ENCODE results near the gene SLF2. TPM values are rescaled to one million over a fixed set of nuclear protein-coding genes. Genes with fewer than 3 reads are reported as not detected.

The SLF2 gene
- total and polyA plus RNA-seq, 2 of the 13 experiments (the other 11 are each of a cell fraction or from before 2014, with no cell fraction given), result 12.2 to 48.1 TPM

GRCh38 chr10:100970914-100971811 is 58.4 kb downstream of the SLF2 start (continued):
- peak; percentile 90 for TF ChIP-seq RERE (CRISPR knock-in tag; IDR thresholded peaks at IDR 0.05; ENCODE audit: low read depth)
- TF ChIP-seq ONECUT2 (CRISPR knock-in tag; IDR thresholded peaks at IDR 0.05), result 0 out of 2 replicates have a peak, but pooled peaks have one; percentile 24
- 0 out of 2 replicates have a peak, but pooled peaks have one; percentile 42 for TF ChIP-seq ZMYM2 (CRISPR knock-in tag; IDR thresholded peaks at IDR 0.05)
- no peak for TF ChIP-seq NCOA1 (CRISPR knock-in tag; IDR thresholded peaks at IDR 0.05)
- no peak; the same call in 1 of the 2 replicates for TF ChIP-seq SAFB2 (CRISPR knock-in tag; IDR thresholded peaks at IDR 0.05; ENCODE audit: borderline replicate concordance, low read depth)
- TF ChIP-seq HNF1B (CRISPR knock-in tag; IDR thresholded peaks at IDR 0.05), result peak; percentile 98
- TF ChIP-seq ZNF878 (CRISPR knock-in tag; IDR thresholded peaks at IDR 0.05), result peak; percentile 96
- peak; percentile 95; the same call in 1 of the 2 replicates for TF ChIP-seq HMG20A (CRISPR knock-in tag; IDR thresholded peaks at IDR 0.05; ENCODE audit: borderline replicate concordance)
- TF ChIP-seq ZFY (CRISPR knock-in tag; IDR thresholded peaks at IDR 0.05), result 0 out of 2 replicates have a peak, but pooled peaks have one; percentile 30
- TF ChIP-seq GZF1 (CRISPR knock-in tag; IDR thresholded peaks at IDR 0.05), result no peak
- TF ChIP-seq, protein P1, sequence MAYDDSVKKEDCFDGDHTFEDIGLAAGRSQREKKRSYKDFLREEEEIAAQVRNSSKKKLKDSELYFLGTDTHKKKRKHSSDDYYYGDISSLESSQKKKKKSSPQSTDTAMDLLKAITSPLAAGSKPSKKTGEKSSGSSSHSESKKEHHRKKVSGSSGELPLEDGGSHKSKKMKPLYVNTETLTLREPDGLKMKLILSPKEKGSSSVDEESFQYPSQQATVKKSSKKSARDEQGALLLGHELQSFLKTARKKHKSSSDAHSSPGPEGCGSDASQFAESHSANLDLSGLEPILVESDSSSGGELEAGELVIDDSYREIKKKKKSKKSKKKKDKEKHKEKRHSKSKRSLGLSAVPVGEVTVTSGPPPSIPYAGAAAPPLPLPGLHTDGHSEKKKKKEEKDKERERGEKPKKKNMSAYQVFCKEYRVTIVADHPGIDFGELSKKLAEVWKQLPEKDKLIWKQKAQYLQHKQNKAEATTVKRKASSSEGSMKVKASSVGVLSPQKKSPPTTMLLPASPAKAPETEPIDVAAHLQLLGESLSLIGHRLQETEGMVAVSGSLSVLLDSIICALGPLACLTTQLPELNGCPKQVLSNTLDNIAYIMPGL (CRISPR knock-in tag; IDR thresholded peaks at IDR 0.05; ENCODE audit: borderline replicate concordance in 1 of 2, low read depth in 1 of 2), result peak in 1 of 2 experiments; percentile 89; a peak in 2 of 4 replicates
- TF ChIP-seq ZBTB4 (CRISPR knock-in tag; IDR thresholded peaks at IDR 0.05; ENCODE audit: borderline replicate concordance), result no peak
- no peak for TF ChIP-seq MZF1 (CRISPR knock-in tag; IDR thresholded peaks at IDR 0.05; ENCODE audit: borderline replicate concordance)
- no peak for TF ChIP-seq PCBP1 (IDR thresholded peaks at IDR 0.05; ENCODE audit: borderline replicate concordance, low read depth, low read length)

Measured in HepG2 (cell line).